Keratinocyte (primary cell): ENCODE data around the gene ARRB1. TPM values are rescaled to one million over a fixed set of nuclear protein-coding genes. Genes with fewer than 3 reads are reported as not detected.

Experiments used
- DNase-seq: peaks from one replicate; pipeline ENCODE4 v3.0.0-alpha.2; 2011; ENCODE audit warnings: low read depth, missing footprints, low spot score
- FAIRE-seq: peaks from 2 replicates; lab custom pipeline; 2011; peaks lifted over from hg19 to GRCh38; lab: Jason Lieb, UNC
- H2AFZ ChIP-seq: 2 replicates; pipeline ENCODE4 v1.6.0; 2012; ENCODE audit warnings: low read length, control low read depth, inconsistent platforms; ENCODE audit not compliant: control insufficient read depth
- H3K27ac ChIP-seq: 2 replicates; pipeline ENCODE4 v1.5.1; 2011; ENCODE audit warnings: low read length; ENCODE audit not compliant: control insufficient read depth, insufficient read depth
- H3K27me3 ChIP-seq: 3 replicates; pipeline ENCODE4 v1.6.0; 2011; ENCODE audit warnings: low read length; ENCODE audit not compliant: control insufficient read depth, insufficient read depth; ENCODE audit errors: extremely low read depth
- H3K36me3 ChIP-seq, 2 experiments: 2 replicates in 1 of 2; 3 replicates in 1 of 2; pipeline ENCODE4 v1.5.1; 2011; ENCODE audit warnings: low read length in 2 of 2, mild to moderate bottlenecking in 1 of 2; ENCODE audit not compliant: control insufficient read depth in 2 of 2, insufficient read depth in 2 of 2; ENCODE audit errors: extremely low read depth in 1 of 2
- H3K4me1 ChIP-seq: 3 replicates; pipeline ENCODE4 v1.5.1; 2011; ENCODE audit warnings: low read length; ENCODE audit not compliant: control insufficient read depth, insufficient read depth; ENCODE audit errors: extremely low read depth
- H3K4me2 ChIP-seq: 3 replicates; pipeline ENCODE4 v1.6.0; 2011; ENCODE audit warnings: low read depth, low read length; ENCODE audit not compliant: control insufficient read depth, insufficient read depth; ENCODE audit errors: extremely low read depth
- H3K4me3 ChIP-seq, 3 experiments: fragments of 200-600 bp in 1 of 3; sonication (generic) in 1 of 3; 2 replicates in 2 of 3; 3 replicates in 1 of 3; pipeline ENCODE4 v1.5.1; 2011 to 2016; ENCODE audit warnings: low read length in 3 of 3, mild to moderate bottlenecking in 3 of 3, control low read depth in 2 of 3, inconsistent platforms in 1 of 3, low read depth in 1 of 3, mixed read lengths in 1 of 3, mixed run types in 1 of 3, moderate library complexity in 1 of 3; ENCODE audit not compliant: control insufficient read depth in 2 of 3, insufficient read depth in 2 of 3; ENCODE audit errors: extremely low read depth in 1 of 3
- H3K79me2 ChIP-seq: 2 replicates; pipeline ENCODE4 v1.6.0; 2012; ENCODE audit warnings: low read length; ENCODE audit not compliant: control insufficient read depth, insufficient read depth
- H3K9ac ChIP-seq: 3 replicates; pipeline ENCODE4 v1.6.0; 2011; ENCODE audit warnings: low read length; ENCODE audit not compliant: control insufficient read depth, insufficient read depth; ENCODE audit errors: extremely low read depth
- H3K9me1 ChIP-seq: 3 replicates; pipeline ENCODE4 v1.6.0; 2011; ENCODE audit warnings: low read length; ENCODE audit not compliant: control insufficient read depth, insufficient read depth; ENCODE audit errors: extremely low read depth
- H3K9me3 ChIP-seq: 2 replicates; pipeline ENCODE4 v1.5.1; 2012; ENCODE audit warnings: low read depth, low read length; ENCODE audit not compliant: control insufficient read depth
- H4K20me1 ChIP-seq: 3 replicates; pipeline ENCODE4 v1.6.0; 2011; ENCODE audit warnings: low read length; ENCODE audit not compliant: control insufficient read depth, insufficient read depth; ENCODE audit errors: extremely low read depth
- CTCF ChIP-seq, 3 experiments: IDR thresholded peaks in 1 of 3; conservative IDR thresholded peaks in 1 of 3; optimal IDR thresholded peaks in 1 of 3; 2 replicates in 2 of 3; 3 replicates in 1 of 3; pipeline versions ENCODE3 to v1.5.1; 2011; ENCODE audit warnings: low read length in 3 of 3, mild to moderate bottlenecking in 3 of 3, moderate library complexity in 2 of 3, control low read depth in 1 of 3, inconsistent platforms in 1 of 3; ENCODE audit not compliant: insufficient read depth in 2 of 3; ENCODE audit errors: extremely low read depth in 1 of 3
- EZH2 ChIP-seq: IDR thresholded peaks from one replicate; pipeline ENCODE4 v1.6.1; 2012; ENCODE audit warnings: inconsistent platforms, mild to moderate bottlenecking, low read length, moderate library complexity
- dilution Hi-C: fragments of 300-500 bp; cut with MboI; formaldehyde crosslinking; loops from one replicate; pipeline ENCODE4 v1.7.0; 2020; ENCODE audit warnings: low sequenced_read_pairs; ENCODE audit not compliant: extremely low pct_ligation_motif_present
- polyA plus RNA-seq, 5 experiments: library from polyadenylated mRNA; depleted of rRNA in 3 of 5; stranded (reverse) in 3 of 5; stranded (forward) in 1 of 5; unstranded in 1 of 5; fragments of >200 nt; gene quantifications; 1 replicate in 1 of 5; 2 replicates in 3 of 5; 3 replicates in 1 of 5; pipeline versions ENCODE4 v1.2.1 to v1.2.3, GENCODE V29; 2011 to 2012; ENCODE audit warnings: missing spikeins in 2 of 5, low read depth in 1 of 5, low replicate concordance in 1 of 5

The ARRB1 gene
- polyA plus RNA-seq, 1 donor (not counting 4 experiments of a cell fraction or from before 2014, with no cell fraction given): 0.94 TPM

- H3K9me1 ChIP-seq: no peaks in the 10 kb centered on the region
- H3K27me3 ChIP-seq: peaks cover 35% of the 10 kb centered on the region
- no peaks in the 10 kb centered on the region for H3K36me3 ChIP-seq
- no peaks in the 10 kb centered on the region for H3K4me1 ChIP-seq
- TF ChIP-seq EZH2 (no peak), CTCF (optimal IDR thresholded peaks at IDR 0.05 in 1 of 3, IDR thresholded peaks at IDR 0.05 in 1 of 3, conservative IDR thresholded peaks at IDR 0.05 in 1 of 3; ENCODE audit: extremely low read depth in 1 of 3, insufficient read depth in 2 of 3, low read length in 3 of 3) (no peak)
- no peaks in the 10 kb centered on the region for H3K79me2 ChIP-seq
- no peak overlapping the region for H3K4me3 ChIP-seq
- DNase-seq: no peak
- no peaks in the 10 kb centered on the region for H3K9me3 ChIP-seq
- H3K9ac ChIP-seq: no peak overlapping the region
- no peak for FAIRE-seq
- H2AFZ ChIP-seq: no peak overlapping the region
- dilution Hi-C loops: no loop called here
- no peak overlapping the region for H3K4me2 ChIP-seq
- H3K27ac ChIP-seq: no peak overlapping the region
- no peaks in the 10 kb centered on the region for H4K20me1 ChIP-seq
Observed at GRCh38 chr11:75245356-75246005, 106.0 kb downstream of the ARRB1 start.

GRCh38 chr11:75244052-75244814, 107.2 kb downstream of the ARRB1 start:
- H3K27me3 ChIP-seq: peaks cover 48% of the 10 kb centered on the region

More at GRCh38 chr11:75244052-75244814, 107.2 kb downstream of the ARRB1 start:
- Histone ChIP-seq H3K4me2 (no peak overlapping the region), H3K27ac (no peak overlapping the region), H4K20me1 (no peaks in the 10 kb centered on the region), H3K9me1 (no peaks in the 10 kb centered on the region), H3K9ac (no peak overlapping the region), H3K4me3 (no peak overlapping the region), H3K36me3 (no peaks in the 10 kb centered on the region), H2AFZ (no peak overlapping the region), H3K79me2 (no peaks in the 10 kb centered on the region), H3K9me3 (no peaks in the 10 kb centered on the region), H3K4me1 (no peaks in the 10 kb centered on the region)
- no peak for FAIRE-seq
- TF ChIP-seq CTCF (optimal IDR thresholded peaks at IDR 0.05 in 1 of 3, IDR thresholded peaks at IDR 0.05 in 1 of 3, conservative IDR thresholded peaks at IDR 0.05 in 1 of 3; ENCODE audit: extremely low read depth in 1 of 3, insufficient read depth in 2 of 3, low read length in 3 of 3): no peak
- no peak for TF ChIP-seq EZH2
- no peak for DNase-seq
- dilution Hi-C loops: no loop called here
